NCI-H748 (cell line): ENCODE measurements around the gene SOBP.

Source experiments
- DNase-seq: peaks from one replicate; lab custom pipeline; 2025; ENCODE audit not compliant: unreplicated experiment; lab: John Stamatoyannopoulos, UW

The SOBP gene

DNA sequence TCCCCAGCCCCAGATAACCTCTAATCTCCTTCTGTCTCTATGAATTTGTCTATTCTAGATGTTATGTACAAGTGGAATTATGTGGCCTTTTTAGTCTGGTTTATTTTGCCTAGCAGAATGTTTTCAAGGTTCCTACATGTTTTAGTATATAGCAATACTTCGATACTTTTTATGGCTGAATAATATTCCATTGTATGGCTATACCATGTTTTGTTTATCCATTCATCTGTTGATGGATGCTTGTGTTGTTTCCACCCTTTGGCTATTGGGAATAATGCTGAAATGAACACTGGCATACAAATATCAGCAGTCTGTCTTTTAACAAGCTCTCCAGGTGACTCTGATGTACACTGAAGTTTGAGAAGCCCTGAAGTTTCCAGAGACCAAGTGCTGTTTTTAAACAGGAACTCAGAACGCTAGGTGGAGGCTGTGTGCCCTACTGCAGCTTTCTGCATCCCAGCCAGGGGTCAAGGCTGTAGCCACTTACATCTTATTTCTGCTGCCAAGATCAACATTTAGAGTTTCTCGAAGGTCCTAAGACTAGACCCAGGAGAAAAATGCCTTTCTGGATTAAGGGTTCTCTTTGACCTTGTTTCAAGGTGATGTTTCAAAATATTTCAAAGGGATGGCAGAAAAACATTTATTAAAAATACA, 123.0 kb downstream of the SOBP start:
- no peak for DNase-seq

DNA sequence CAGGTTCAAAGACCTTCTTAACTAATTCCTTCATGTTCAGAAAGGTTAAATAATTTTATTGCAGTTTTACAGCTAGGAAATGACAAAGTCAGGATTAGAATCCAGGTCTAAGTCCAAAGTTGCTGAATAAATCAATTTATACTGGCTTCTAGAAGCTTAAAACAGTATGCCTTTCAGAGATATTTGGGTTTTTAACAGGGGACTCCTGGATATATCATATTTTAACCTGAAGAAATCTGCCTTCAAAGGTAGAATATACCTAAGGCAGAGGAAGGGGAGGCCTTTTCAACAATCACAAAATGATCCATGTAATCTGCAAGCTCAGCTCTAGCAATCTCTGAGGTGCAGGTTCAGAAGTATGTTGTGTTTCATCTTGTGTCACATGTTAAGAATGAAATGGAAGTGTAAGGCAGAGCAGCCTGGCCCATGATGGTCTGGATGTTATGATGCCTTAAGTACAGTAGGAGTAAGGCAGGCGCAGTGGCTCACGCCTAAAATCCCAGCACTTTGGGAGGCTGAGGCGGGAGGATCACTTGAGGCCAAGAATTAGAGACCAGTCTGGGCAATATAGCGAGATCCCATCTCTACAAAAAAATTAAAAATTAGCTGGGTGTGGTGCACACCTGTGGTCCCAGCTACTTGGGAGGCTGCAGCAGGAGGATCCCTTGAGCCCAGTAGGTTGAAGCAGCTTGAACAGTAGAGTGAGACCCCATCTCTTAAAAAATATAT, 123.9 kb downstream of the SOBP start:
- no peak for DNase-seq

DNA sequence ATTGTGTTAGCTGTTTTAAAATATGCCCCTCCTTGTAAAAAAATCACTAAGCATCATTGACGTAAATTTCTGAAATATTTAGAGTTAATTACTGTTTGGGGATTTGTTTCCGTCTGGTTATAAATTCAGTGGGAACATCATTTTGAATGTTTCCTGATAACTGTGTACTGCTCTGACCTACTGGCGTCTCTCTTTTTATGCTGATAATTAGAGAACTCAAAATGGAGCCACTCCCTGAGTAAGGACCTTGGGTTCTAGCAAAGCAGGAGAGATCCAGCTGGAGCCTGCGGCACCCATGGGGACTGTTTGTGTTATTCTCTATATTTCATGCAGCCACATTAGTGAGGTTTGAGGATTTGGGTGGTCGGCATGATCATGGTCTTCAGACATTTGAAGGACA, 124.9 kb downstream of the SOBP start:
- no peak for DNase-seq

DNA sequence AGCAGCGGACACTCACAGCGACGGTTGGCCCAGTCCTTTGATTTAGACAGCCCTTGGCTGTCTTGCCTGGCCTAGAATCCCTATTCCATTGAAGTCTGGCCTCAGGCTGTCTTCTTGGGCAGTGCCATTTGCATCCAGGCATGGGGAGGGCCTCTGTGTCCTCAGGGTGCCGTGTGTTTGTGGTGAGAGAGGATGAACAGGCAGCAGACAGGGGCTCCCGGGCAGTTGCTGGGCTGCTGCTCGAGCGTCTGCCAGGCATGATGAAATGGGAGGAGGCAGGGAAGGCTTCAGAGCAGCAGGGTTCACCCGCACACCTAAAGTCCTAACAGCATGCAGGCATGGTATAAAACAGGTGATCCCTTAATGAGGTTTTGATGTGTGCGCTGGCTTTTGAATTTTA, 126.9 kb downstream of the SOBP start:
- no peak for DNase-seq

DNA sequence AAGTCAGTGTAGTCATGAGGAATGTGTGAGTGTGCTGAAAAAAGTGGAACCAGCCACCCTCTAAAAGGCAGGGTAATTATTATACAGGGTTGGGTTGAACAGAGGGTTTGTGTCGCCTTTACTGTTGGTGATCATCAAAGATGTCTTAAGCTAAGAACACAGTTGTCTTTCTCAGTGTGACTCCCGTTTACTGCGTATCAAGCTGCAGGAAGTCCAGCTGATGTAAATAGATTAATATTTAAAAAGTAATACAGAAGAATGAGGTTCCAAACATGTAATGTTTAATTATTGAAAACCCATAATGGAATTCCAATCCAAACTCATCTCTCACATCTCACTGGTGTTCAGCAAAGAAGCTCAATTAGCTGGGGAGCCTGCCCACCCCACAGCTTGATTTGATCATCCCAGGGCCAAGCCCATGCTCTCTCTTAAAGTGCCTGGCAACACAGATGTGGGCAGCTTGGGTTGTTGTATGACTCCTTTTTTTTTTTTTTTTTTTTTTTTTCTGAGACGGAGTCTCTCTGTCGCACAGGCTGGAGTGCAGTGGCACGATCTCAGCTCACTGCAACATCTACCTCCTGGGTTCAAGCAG, 127.5 kb downstream of the SOBP start:
- DNase-seq = no peak

DNA sequence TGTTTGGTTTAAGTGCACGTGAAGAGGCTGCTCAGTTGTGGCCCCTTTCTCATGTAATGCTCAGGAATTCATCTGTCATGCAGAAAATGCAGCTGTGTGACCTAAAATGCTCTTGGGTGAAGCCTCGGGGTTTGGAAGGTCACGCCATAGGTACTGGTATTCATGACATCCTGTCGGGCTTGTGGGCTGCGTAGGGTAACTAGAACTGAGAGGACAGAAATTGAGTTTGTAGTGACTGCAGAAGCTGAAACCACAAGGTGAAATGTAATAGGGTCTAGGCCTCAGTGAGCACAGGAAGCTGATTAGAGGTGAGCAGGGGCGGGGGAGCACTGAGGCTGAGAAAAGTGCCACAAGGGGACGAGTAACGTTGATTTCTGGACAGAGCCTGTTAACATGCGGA, 128.8 kb downstream of the SOBP start:
- DNase-seq = no peak

DNA sequence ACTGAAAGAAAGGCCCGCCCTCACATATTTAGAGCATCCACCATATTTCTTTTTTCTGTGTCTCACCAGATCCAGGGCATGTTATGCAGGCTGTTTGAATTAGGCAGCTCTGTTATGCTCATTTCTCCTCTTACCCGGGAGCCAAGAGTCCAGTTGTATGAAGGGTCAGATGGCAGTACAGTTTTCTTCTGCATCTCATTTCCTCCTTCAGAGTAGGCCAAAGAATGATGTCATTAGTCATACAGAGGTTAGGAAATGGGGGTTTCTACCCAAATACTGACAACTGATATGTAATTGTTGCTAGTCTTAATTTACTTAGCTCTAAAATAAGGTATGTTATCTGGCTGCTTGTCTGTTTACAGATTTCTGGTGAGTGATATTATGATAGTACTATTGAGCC, 130.8 kb downstream of the SOBP start:
- DNase-seq = no peak

DNA sequence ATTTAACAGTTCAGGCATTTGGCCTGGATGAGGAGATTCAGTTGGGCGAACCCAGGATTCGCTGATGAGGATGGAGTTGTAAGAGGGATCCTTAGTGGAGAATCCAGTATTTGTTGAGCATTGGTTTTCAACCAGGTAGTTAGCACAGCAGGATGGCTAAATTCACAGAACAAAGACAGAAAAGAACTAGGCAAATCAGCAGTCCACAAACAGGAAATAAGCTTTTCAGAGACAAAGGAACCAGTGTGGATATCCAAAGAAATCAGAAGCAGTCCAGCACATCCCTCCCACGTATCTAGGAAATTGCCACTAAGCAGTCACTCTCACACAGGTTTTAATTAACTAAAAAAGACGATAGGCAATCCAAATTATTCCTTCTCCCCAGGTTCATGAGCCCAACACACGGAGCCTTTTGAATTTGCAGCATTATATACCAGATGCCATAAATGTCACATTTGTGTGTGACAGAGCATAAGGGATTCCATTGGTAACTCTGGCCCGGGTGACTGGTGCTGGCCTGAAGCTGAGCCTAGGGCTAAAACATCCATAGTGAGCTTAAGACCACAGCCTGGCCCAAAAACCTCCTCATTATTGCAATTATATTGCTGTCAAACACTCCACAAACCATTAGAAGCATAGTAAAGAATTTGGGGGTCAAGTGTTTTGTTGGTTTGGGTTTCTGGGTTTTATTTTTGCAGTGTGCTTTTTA, 131.5 kb downstream of the SOBP start:
- DNase-seq = peak; percentile 94

DNA sequence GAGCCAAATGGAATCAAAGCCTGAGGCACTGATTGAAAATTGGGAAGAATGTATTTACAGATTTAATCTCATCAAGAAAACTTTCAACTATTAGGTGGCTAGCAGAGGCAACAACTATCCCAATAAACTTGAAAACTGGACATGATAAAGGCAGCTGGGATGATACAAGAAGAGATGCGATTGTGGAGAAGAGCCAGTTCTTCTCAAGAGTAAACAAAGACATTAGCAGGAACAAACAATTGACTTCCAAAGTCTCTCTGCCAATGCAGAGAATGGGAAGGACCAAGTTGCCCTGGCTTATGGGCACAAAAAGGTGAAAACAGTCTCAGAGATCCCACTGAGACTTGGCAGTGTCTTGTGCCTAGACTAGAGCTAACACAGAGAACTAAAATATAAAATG, 132.4 kb downstream of the SOBP start:
- no peak for DNase-seq

DNA sequence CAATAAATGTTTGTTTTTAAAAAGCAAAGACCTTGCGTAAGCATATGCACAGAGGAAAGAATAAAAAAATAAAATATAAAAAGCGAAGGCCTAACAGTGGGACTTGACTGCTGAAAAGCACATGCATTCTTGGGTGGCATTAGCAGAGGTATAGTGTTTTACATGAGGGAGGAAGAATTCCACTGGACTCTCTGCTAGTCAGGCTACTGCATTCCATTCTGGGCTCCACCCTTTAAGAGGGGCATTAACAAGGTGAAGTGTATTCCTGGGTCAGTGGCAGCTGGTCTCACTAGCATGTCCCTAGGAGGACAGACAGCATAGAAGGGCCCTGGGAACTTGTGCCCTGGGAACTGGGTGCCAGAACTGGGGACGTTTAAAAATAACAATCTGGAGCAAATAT, 134.1 kb downstream of the SOBP start:
- DNase-seq = no peak

DNA sequence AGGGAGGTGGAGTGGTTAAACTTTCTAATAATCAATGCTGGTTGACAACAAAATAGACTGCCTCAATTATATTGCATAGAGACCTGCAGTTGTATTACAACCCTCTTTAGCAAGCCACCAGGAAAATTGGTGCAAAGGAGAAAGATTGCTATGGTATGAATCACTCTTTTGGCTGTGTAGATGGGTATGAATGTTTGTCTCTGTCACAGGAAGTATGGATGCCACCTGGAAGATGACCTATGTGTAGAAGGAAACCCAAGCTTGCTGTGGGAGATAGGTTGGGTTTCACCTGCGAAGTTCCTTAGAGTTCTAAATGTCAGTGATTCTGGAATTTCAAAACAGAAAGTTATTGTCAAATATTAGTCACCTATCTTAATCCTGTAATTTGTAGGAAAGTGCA, 134.6 kb downstream of the SOBP start:
- no peak for DNase-seq

DNA sequence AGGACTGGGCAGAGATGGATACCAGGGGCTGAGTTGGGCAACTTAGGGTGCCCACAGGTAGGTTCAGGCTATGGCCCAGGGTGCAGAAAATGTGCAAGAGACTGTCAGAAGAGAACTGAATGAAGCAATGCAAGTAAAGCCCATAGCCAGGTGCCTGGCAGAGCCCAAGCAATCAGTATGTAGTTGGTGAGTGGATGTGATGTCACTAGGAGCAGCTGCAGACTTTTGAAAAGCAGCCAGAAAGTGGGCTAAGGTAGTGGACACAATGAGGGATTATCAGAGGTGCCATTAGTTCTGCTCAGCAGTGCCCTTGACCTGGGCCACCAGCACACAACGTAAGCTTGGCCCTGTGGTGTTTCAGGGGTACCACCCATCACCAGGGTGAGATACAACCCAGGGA, 135.3 kb downstream of the SOBP start:
- DNase-seq = peak; percentile 57

DNA sequence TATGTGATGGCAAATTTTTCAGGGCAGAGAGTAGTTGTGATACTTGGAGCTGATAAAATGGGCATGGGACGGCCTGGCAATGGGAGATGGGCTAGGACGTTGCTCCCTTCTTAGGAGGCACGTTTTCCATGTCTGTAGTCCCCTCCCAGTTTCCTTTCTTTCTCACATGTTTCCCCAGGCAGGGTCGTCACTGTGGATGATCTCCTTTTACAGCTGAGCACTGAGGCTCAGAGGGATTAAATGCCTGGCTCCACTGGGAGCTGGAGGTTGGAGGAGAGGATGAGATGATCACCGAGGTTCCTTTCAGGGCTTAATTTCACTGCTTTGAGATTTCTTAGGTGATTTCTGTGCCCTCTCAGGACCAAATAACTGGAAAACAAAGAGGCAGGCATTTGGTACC, 136.7 kb downstream of the SOBP start:
- DNase-seq = no peak

DNA sequence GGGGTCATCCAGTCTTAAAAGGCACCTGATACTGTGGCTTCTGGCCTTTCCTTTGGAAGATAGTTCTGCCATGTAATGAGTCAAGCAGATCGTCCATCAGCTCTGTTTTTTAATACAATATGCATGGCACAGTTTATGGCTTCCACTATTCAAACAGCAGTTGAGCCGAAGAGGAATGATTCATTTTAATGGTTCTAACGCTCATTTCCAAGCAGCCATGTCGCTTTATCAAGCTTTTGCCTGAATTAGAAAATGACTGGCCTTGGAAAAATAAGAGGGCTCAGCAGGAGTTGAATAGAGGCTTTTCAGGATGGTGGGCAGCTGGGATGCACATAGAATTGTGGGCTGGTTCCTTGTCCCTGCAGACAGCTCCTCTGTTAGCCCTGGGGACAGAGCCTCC, 138.1 kb downstream of the SOBP start:
- no peak for DNase-seq

DNA sequence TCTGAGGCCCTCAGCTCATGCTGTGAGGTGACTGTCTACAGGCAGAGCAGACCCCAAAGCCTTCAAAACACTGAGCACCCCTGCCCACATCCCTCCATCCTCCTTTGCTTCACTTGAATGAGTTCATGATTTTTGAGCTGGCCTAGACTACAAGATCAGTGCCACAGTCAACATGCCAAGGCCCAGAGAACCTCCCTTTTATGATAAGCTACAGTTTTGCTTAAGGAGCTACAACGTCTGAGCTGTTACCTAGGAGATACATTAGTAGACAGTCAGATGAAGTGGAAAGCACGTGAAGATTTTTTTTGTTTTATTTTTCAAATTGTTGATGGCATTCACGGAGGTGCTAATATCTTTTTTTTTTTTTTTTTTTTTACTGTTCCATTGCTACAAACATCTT, 139.0 kb downstream of the SOBP start:
- DNase-seq = no peak

DNA sequence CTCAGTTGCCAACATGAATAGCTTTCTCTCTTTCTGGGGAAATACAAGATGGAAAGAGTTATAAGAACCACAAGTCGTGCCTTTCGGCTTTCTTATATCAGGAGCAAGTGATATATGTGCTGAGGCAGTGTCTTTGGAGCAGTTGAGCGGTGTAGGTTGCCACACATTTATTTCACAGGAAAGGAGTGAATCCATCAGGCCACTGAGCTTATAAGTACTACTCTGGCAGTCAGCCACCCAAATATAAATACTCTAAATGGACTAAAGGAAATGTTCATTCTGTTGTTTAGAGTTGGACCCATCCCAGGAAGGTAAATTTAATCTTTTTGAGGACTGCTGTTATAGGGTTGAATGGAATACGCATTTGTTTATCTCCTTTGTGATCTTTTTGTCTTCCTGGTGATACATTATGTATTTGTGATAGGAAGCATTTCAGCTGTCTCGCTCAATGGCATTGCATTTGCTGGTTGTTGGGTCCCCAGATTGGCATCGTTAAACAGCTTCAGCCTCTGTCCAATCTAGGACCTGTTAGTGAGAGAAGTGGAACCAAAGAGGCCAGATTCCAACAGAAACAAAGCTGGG, 139.7 kb downstream of the SOBP start:
- peak; percentile 51 for DNase-seq

DNA sequence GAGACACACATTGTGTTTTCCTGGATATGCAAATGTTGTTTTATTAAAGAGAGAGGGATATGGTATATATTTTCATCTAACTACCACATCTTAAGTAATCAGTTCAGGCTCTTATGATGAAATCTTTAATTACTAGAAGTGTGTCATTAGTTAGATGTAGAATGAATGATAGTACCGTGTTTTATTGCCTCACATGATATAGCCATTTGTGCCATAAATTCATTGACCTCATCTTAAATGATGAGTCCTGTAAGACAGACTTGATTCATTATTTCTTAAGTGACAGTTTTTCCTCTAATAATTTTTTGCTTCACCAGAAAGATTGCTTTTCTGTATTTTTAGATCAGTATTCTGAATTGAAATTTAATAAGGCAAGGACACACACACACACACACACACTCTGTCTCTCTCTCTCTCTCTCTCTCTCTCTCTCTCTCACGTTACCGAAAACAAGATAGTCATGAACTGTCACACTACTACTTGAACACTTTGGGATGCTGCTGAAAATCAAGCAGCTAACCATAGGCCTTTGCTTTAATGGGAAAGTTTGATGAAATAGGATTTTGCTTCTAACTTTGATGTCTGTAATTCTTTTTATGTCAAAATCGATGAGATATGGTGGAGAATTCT, 140.5 kb downstream of the SOBP start:
- DNase-seq = no peak

DNA sequence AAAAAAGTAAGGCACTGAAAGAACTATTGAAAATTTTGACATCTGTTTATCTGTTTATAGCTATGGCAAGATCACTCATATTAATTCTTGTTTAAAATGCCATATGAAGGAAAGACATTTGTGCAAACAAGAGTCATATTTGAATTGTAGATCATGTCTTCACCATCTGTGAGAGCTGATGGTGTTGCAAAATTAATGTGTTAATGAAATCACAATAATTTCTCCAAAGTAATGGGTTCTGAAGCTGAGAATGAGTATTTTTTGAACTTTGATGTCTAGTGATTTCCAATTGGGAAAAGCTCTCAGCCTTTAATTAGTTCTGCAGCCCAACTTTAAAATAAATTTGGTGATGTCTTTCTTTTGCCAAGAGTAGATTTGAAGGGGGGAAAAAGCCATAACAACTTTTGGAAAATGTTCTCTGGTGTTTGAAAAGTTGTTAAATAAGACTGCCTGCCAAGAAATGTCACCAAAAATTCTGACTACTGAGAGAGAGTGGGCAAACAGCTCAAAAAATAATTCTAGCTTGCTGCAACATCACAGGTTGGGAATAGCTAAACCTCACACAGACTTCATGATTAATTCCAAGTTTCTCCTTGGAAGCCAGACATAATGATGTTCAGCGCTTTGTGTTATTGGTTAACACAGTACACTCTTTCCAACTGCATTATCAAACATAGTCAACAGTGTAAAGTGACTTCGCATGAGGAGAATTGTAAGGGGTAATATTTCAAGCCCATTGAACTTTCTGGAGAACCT, 142.6 kb downstream of the SOBP start:
- no peak for DNase-seq

DNA sequence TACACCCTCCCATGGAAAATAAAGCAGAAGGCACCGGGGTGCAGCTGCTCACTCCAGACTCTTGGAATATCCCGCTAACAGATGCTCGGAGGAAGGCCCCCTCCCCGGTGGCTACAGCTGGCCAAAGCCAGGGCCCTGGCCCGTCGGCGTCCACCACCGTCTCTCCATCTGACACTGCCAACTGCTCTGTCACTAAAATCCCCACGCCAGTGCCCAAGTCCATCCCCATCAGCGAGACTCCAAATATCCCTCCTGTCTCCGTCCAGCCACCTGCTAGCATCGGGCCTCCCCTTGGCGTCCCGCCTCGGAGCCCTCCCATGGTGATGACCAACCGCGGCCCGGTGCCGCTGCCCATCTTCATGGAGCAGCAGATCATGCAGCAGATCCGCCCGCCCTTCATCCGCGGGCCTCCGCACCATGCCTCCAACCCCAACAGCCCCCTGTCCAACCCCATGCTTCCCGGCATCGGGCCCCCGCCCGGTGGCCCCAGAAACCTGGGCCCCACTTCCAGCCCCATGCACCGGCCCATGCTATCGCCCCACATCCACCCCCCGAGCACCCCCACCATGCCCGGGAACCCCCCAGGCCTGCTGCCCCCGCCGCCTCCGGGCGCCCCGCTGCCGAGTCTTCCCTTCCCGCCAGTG, 143.9 kb downstream of the SOBP start:
- no peak for DNase-seq
